ENCODE results near the gene PRTN3.
"Not testable (repeated sequence)": the region's sequence is repeated elsewhere in the genome, so short reads cannot be mapped to it uniquely, and the experiment has no call there.

The PRTN3 gene

DNA sequence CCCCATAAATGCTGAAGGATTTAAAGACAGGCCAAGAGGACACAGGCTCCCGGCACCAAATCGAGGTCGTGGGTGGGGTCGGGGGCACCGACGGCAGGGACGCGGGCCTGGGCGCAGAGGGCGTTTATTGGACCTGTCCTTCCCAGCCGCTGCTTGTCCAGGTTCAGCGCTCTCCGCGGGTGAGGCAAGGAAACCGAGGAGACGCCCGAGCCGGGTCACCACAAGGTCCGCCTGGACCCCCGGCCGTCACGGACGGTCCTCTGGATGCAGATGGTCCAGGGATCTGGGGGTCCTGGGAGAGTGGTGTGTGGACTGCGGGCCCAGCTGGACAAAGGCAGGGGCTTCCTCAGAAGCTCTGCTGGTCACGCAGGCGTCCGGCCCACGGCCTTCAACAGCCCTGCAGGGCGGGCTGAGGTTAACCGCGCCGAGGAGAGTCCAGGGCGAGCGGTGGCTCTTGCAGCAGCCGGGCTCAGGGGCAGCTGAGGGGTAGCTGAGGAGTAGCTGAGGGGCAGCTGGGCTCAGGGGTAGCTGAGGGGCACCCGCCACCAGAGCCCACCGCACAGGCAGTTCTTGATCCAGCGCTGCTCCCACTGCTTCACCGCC is 27.2 kb downstream of the PRTN3 start:
- no peak for DNase-seq

DNA sequence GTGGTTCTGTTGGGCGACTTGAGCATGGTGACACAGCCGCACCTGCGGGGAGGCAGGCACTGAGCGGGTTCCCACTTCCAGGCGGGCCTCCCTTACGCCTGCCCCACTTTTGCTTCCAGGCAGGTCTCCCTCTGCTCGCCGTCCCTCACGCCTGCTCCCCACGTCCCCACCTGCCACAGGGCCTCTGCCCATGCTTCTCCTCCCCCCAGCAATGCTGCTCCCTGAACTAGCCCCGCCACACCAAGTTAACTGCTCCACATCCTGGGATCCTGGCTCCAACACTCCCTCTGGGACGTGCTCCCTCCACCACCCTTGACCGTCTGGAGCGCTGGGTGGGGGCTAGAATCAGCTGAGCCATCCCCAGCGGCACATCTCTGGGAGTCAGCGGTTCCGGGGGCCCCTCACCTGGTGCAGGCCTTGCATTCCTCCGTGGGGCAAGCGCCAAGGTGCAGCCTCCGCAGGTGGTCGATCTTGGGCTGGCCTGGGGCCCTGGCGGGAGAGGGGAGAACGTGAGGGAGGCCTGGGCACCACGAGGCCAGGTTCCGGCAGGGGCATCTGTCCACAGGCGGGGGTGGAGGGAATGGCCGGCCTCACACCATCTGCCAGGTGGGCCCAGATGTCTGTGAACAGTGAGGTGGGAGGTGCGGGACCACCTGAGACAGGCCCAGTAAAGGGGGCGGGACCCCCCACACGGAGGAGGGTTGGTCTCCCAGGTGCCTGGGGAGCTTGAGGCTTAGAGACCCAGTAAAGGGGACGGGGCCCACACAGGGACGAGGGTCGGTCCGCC is 27.9 kb downstream of the PRTN3 start:
- DNase-seq: no peak

DNA sequence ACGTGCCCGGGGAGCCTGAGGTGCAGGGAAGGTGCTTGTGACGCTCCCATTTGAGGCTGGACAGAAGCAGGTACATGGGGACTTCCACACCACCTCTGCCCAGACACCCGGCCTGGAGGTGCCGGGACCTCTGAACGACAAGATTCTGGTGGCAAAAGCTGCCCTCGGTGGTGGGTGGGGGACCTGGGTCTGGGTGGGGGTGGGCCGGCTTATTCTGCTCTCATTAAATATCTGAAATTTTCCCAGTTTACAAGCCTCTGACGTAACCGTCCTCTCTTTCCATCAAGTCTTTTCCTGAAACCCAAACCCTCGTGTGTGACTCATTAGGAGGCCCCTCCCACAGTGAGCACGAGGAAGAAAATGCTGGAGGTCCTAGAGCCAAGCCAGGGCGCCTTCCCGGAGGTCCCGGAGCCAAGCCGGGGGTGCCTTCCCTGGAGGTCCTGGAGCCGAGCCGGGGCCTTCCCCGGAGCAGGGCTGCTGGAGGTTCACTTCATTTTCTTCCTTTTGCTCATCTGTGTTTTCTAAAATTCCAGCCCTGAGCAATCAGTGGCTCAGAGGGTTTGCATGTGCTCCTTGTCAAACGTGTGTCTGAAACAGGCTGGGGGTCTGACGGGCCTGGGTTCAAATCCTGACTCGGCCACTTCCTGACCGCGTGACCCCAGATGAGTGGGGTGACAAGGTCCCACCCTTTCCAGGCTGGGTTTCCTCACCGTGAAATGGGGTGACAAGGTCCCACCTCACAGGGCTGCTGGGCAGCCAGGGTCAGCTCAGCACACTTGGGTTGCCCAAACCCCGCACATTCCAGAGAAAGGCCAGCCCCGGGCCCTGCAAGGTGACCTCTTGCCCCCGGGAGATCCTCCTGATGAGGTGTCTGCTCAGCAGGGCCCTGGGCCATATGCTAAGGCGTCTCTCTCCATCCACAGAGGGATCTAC is 28.7 kb downstream of the PRTN3 start:
- DNase-seq: no peak

DNA sequence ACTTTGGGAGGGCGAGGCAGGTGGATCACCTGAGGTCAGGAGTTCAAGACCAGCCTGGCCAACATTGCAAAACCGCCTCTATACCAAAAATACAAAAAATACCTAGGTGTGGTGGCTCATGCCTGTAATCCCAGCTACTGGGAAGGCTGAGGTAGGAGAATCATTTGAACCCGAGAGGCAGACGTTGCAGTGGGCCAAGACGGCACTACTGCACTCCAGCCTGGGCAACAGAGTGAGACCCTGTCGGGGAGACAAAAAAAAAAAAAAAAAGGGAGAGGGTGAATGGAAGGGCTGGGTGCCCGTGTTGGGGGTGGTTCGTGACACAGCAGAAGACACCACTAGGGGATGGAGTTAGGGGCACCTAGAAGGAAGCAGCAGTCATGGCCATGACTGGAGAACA is 29.5 kb downstream of the PRTN3 start:
- DNase-seq: no peak

DNA sequence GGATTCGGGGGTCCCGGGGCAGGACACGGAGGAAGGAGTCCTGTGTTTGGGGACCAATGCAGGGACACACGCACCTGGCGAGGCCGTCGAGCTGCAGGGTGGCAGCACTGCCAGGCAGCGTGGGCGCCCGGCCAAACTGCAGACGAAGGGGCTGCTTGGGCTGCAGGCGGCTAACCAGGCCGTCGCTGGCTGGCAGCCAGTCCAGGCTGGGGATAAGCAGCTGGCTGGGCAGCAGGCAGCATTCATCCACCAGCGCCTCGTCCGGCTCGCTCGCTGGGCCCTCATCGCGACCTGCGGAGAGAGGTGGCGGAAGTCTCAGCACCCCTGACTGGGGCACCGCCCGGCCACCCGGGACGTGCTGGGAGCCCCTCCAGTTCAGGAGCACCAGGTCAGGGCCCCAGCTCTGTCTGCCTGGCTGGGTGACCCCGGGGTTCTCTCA is 30.2 kb downstream of the PRTN3 start:
- DNase-seq: no peak

DNA sequence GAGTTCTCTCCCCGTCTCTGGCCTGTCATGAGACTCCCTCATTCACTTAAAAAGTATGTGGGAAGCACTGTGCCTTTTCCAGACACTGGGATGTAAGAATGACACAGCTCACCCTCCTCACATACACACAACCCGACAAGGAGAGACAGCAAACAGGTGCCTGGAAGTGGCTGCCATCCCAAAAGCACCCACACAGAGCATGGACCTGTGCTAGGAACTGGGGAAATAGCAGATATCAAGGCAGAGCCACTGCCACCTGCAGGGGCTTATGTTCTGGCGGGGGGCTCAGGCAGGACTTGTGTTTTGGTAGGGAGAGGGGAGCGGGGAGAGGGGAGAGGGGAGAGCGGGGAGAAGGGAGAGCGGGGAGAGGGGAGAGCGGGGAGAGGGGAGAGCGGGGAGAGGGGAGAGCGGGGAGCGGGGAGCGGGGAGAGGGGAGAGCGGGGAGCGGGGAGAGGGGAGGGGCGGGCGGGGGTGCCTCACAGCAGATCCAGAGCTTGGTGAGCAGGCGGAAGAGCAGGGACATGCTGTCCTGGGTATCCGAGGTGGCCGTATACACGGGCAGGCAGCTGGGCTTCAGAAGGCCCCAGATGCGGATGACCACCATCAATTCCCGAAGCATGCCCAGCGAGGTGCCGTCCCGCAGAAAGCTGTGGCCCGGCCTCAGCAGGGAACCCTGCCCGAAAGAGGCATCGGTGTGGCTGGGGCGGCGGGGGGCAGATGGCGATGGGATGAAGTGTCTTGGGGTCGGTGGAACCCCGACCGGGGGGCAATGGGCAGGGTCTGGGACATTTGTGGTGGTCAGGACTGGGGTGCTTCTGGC is 30.9 kb downstream of the PRTN3 start:
- DNase-seq: peak in 1 of 5 donors; percentile 27

DNA sequence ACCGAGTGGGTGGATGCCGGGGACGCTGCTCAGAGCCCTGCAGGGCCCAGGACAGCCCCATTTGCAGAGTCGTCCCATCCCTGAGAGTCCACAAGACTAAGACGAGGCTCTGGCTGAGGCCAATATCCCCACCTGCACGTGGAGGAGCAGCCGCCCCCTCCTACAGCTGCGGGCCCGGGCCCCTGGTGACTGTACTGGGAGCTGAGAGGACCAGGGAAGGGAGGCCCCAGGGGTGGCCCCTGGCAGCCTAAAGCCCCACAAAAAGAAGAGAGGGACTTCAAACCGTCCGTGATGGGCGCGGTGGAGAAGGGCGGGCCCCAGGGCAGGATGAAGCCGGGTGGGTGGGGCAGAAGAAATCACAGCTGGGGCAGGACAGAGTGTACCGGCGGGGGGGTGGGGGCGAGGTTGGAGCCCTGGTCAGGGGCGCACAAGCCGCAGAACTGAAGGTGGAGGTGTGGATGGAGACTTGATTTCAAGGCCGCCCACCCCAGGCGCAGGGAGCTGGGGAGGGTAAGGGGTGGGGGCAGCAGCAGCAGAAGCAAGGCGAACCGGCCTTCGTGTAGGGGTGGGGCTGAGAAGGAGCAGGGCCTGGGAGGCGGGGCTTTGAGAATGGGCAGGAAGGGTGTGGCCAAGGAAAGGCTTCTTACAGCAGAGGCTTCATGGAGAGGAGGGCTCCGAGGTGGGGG is 31.6 kb downstream of the PRTN3 start:
- DNase-seq: peak; percentile 72 to 91 (median 79)

DNA sequence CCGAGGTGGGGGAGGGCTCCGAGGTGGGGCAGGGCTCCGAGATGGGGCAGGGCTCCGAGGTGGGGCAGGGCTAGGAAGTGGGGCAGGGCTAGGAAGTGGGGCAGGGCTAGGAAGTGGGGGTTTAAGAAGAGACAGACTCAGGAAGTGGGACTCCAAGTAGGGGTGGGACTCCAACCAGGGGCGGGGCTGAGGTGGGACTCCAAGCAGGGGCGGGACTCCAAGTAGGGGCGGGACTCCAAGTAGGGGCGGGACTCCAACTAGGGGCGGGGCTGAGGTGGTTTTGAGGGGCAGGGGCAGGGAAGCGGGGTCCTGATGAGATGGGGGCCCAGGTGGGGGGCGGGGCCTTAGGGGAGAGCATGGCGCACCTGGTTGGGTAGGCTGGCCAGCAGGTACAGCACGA is 32.3 kb downstream of the PRTN3 start:
- peak; percentile 49 to 80 (median 75) for DNase-seq

DNA sequence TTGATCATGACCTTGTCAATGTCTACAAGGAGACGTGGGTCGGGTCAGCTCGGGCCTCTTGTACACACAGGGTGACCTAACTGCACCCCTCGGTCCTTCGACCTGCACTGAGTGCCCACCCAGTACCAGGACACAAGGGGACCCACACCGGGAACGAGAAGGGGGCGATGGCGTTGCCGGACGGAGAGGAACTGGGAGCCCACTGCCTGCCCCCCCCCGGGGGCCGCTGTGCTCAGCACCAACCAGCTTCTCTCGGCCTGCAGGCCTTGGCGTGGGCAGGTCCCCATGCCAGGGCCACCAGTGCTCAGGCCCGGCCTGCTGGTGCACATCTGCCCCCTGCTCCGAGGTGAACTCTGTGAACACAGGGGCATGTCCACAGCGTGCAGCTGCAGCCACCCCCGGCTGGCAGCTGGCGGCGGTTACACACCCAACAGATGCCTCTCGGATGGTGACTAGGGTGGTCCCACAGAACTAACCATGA is 32.8 kb downstream of the PRTN3 start:
- no peak for DNase-seq

DNA sequence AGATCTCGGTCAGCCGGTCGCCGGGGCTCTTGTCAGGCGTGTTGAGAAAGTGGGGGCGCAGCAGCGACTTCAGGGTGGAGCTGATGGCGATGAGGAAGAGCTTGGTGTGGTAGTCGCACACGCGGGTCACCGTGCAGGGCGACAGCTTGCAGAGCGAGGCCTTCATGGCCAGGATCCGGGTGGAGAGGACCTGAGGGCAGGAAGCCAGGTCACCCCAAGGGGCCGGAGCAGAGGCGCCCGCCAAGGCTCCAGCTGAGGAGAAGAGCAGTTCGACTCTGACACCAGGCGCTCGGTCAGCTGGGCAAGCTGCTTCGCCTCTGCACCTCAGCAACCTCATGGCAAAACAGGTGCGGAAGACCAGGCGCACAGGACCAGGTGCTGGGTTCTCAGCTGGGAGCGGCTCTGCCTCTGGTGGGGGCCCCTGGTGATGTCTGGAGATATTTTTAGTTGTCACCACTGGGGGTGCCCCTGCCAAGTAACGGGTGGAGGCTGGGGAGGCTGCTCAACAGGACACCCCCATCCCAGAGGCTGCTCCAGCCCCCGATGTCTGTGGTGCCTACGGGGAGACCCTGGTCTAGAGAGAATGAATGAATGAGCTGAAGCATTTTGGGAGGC is 34.6 kb downstream of the PRTN3 start:
- no peak for DNase-seq

DNA sequence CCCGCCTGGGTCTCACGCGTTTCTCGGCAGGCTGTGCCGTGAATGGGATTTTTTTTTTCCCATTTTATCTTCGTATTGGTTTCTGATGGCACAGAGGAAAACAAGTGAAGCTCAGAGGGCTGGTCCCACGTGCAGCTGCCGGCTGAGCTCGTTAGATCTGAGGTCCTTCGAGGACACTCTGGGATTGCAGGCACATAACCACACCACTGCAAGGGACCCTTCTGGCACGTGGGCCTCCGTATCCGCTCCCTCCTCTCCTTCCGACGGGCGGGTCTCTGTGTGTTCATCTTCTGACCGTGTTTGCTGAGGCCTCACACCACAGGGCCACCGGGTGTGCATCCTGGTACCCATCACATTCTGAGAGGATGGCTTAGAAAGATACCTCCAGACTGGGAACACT is 35.3 kb downstream of the PRTN3 start:
- no peak for DNase-seq

DNA sequence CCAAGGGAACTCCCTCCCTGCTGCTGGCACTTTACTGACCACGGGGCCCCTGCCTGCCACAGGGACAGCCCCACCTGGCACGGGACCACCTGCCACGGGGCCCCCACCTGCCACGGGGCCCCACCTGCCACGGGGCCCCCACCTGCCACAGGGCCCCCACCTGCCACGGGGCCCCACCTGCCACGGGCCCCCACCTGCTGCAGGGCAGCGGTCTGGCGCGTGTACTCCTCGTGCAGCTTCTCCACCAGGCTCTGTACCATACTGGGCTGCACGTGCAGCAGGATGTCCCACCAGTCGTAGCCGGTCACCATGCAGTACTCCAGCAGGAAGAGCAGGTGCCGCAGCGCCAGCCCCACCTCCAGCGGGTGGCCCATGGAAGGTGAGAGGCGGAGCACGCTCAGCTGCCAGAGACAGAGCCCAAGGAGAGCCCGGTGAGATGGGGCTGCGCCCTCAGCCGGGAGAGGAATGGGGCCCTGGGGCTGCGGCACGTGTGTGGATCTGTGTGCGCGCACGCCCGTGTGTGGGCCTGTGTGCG is 36.0 kb downstream of the PRTN3 start:
- no peak for DNase-seq

DNA sequence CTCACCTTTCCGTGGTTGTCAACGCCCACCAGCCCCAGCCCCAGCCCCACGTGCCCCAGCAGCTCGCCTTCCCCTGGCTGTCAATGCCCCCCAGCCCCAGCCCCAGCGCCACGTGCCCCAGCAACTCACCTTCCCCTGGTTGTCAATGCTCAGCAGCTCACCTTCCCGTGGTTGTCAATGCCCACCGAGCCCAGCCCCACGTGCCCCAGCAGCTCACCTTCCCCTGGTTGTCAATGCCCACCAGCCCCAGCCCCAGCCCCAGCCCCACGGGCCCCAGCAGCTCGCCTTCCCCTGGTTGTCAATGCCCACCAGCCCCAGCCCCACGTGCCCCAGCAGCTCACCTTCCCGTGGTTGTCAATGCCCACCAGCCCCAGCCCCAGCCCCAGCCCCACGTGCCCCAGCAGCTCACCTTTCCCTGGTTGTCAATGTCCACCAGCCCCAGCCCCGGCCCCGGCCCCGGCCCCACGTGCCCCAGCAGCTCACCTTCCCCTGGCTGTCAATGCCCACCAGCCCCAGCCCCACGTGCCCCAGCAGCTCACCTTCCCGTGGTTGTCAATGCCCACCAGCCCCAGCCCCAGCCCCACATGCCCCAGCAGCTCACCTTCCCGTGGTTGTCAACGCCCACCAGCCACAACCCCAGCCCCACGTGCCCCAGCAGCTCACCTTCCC is 37.3 kb downstream of the PRTN3 start:
- DNase-seq: not testable (repeated sequence)

DNA sequence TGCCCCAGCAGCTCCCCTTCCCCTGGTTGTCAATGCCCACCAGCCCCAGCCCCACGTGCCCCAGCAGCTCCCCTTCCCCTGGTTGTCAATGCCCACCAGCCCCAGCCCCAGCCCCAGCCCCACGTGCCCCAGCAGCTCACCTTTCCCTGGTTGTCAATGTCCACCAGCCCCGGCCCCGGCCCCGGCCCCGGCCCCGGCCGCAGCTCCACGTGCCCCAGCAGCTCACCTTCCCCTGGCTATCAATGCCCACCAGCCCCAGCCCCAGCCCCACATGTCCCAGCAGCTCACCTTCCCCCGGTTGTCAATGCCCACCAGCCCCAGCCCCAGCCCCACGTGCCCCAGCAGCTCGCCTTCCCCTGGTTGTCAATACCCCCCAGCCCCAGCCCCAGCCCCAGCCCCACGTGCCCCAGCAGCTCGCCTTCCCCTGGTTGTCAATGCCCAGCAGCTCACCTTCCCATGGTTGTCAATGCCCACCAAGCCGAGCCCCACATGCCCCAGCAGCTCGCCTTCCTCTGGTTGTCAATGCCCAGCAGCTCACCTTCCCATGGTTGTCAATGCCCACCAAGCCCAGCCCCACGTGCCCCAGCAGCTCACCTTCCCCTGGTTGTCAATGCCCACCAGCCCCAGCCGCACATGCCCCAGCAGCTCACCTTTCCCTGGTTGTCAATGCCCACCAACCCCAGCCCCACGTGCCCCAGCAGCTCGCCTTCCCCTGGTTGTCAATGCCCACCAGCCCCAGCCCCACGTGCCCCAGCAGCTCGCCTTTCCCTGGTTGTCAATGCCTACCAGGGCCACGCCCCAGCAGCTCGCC is 38.2 kb downstream of the PRTN3 start:
- not testable (repeated sequence) for DNase-seq

DNA sequence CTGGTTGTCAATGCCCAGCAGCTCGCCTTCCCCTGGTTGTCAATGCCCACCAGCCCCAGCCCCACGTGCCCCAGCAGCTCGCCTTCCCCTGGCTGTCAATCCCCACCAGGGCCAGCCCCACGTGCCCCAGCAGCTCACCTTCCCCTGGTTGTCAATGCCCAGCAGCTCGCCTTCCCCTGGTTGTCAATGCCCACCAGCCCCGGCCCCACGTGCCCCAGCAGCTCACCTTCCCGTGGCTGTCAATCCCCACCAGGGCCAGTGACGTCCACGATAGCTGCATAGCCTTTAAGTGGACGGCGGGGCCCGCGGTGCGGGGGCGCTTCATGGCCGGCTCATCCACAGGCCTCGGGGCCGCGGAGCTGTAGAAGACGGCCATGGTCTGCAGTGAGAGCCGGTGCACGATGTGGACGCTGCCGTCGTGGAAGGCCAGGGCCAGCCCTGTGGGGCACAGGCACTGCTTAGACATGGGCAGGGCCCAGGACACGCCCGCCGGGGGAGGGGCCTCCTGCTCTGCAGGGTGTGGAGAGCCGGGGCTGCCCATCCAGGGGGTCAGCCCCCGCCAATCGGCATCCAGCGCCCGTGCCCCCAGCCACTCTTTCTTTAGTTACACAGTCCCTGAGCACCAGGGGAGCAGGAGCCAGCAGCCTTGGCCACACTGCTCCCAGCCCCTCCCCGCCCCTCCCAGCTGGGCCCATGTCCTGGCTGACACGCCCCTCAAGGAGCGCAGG is 39.1 kb downstream of the PRTN3 start:
- DNase-seq: no peak

DNA sequence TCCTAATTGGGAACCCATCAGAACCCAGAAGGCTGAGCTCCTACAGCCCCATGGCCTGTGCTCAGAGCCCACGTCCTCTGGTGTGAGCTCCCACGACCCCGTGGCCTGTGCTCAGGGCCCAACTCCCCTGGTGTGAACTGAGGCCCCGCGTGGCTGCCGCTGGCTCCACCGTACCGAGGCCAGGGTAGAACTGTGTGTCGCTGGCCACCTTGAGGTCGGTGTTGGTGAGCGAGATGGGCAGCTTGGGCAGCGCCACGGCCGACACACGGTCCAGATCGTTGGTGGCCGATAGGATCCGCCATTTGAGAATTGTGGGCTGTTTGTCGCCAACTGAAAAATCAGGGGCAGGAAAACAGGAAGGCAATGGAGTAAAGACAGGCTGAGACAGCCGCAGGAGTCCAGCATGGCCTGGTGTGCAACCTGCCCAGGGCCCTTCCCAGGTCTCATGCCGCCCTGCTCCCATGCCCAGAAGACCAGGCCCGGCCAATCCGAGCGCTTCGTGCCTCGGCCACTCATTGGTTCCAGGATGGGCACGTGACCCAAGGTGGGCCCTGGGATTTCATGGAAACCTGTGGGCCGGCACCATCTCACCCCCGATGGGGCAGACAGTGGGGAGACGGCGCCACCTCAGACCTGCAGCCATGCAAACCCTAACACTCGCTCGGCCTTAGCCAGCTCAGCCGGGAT is 40.7 kb downstream of the PRTN3 start:
- no peak for DNase-seq

DNA sequence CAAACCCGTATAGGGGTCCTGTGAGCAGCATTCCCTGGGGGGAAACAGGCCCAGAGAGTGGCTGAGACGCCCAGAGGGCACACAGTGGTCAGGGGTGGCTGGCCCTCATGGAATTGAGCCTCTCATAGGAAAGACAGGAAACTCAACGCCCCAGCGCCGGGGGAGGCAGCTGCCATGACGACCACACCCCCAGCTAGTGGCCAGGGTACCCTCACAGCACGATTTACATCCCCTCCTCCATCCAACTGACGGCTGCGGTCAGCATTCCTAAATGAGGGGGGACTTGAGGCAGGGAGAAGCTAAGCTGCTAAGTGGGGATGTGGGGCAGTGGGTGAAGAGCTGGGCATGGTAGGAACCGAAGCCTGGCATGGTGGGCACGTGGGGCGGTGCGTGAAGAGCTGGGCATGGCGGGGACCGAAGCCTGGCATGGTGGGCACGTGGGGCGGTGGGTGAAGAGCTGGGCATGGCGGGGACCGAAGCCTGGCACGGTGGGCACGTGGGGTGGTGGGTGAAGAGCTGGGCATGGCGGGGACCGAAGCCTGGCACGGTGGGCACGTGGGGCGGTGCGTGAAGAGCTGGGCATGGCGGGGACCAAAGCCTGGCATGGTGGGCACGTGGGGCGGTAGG is 42.2 kb downstream of the PRTN3 start:
- no peak for DNase-seq
